Measurements from ENCODE around the gene CSF1. TPM values are rescaled to one million over a fixed set of nuclear protein-coding genes. Genes with fewer than 3 reads are reported as not detected.

Gene CSF1
- total and polyA plus RNA-seq, 2 of the 13 experiments (the other 11 are each of a cell fraction or from before 2014, with no cell fraction given), result 4.6 to 13.3 TPM

DNA sequence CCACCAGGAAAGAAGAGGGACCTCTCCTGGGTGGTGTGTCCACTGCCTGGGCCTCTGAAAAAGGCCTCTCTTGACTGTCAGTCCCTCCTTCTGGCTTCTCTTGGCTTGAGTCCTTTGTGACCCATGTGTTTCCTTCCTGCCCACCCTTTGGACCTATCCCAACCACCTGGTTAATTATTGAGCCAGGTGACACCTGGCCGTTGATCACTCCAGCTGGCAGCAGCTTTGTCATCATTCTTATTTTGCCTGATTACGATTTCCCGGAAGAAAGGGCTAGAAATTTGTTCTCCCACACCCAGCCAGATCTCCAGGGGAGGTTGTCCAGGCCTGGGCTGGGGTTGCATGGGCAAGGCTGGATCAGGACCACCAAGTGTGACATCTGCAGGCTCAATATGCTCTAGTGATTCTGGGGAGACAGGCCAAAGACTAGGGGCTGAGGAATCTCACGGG, 24.8 kb downstream of the CSF1 start (continued):
- TF ChIP-seq, protein P1, sequence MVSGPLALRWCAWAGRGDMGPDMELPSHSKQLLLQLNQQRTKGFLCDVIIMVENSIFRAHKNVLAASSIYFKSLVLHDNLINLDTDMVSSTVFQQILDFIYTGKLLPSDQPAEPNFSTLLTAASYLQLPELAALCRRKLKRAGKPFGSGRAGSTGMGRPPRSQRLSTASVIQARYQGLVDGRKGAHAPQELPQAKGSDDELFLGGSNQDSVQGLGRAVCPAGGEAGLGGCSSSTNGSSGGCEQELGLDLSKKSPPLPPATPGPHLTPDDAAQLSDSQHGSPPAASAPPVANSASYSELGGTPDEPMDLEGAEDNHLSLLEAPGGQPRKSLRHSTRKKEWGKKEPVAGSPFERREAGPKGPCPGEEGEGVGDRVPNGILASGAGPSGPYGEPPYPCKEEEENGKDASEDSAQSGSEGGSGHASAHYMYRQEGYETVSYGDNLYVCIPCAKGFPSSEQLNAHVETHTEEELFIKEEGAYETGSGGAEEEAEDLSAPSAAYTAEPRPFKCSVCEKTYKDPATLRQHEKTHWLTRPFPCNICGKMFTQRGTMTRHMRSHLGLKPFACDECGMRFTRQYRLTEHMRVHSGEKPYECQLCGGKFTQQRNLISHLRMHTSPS (CRISPR knock-in tag; IDR thresholded peaks at IDR 0.05; ENCODE audit: low read depth), result peak; percentile 14; the same call in 1 of the 2 replicates
- no peak for TF ChIP-seq SCMH1 (CRISPR knock-in tag; IDR thresholded peaks at IDR 0.05; ENCODE audit: borderline replicate concordance)
- peak; percentile 35; the same call in 1 of the 2 replicates for TF ChIP-seq PHF8 (CRISPR knock-in tag; IDR thresholded peaks at IDR 0.05)
- no peak for TF ChIP-seq YEATS4 (CRISPR knock-in tag; IDR thresholded peaks at IDR 0.05; ENCODE audit: borderline replicate concordance)
- no peak for TF ChIP-seq ZNF318 (CRISPR knock-in tag; IDR thresholded peaks at IDR 0.05)
- TF ChIP-seq RFX3 (CRISPR knock-in tag; IDR thresholded peaks at IDR 0.05), result no peak
- TF ChIP-seq CAMTA2 (CRISPR knock-in tag; IDR thresholded peaks at IDR 0.05; ENCODE audit: borderline replicate concordance), result no peak
- no peak for TF ChIP-seq PHF20 (CRISPR knock-in tag; IDR thresholded peaks at IDR 0.05)
- no peak for TF ChIP-seq SMAD1 (CRISPR knock-in tag; IDR thresholded peaks at IDR 0.05; ENCODE audit: borderline replicate concordance, low read depth)
- peak; percentile 63 for TF ChIP-seq KAT8 (CRISPR knock-in tag; IDR thresholded peaks at IDR 0.05)
- TF ChIP-seq ZNF180 (CRISPR knock-in tag; IDR thresholded peaks at IDR 0.05; ENCODE audit: borderline replicate concordance, low read depth), result no peak
- TF ChIP-seq SNAI1 (CRISPR knock-in tag; IDR thresholded peaks at IDR 0.05; ENCODE audit: borderline replicate concordance), result no peak
- no peak for TF ChIP-seq ZNF547 (CRISPR knock-in tag; IDR thresholded peaks at IDR 0.05)
- peak; percentile 55 to 60; a peak in 2 of 4 replicates for TF ChIP-seq POLR2A (IDR thresholded peaks at IDR 0.05; ENCODE audit: insufficient read depth in 1 of 2, low read depth in 2 of 2, low read length in 2 of 2)
- TF ChIP-seq ZNF3 (CRISPR knock-in tag; IDR thresholded peaks at IDR 0.05), result no peak
- TF ChIP-seq, protein P2, sequence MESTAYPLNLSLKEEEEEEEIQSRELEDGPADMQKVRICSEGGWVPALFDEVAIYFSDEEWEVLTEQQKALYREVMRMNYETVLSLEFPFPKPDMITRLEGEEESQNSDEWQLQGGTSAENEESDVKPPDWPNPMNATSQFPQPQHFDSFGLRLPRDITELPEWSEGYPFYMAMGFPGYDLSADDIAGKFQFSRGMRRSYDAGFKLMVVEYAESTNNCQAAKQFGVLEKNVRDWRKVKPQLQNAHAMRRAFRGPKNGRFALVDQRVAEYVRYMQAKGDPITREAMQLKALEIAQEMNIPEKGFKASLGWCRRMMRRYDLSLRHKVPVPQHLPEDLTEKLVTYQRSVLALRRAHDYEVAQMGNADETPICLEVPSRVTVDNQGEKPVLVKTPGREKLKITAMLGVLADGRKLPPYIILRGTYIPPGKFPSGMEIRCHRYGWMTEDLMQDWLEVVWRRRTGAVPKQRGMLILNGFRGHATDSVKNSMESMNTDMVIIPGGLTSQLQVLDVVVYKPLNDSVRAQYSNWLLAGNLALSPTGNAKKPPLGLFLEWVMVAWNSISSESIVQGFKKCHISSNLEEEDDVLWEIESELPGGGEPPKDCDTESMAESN (CRISPR knock-in tag; conservative IDR thresholded peaks at IDR 0.05), result 0 out of 2 replicates have a peak, but pooled peaks have one; percentile 19
- no peak for TF ChIP-seq ZNF484 (CRISPR knock-in tag; IDR thresholded peaks at IDR 0.05; ENCODE audit: borderline replicate concordance, low read depth)
- peak; percentile 35; the same call in 1 of the 2 replicates for TF ChIP-seq RCOR2 (CRISPR knock-in tag; IDR thresholded peaks at IDR 0.05)
- no peak for TF ChIP-seq TEF (CRISPR knock-in tag; IDR thresholded peaks at IDR 0.05)

Measured in HepG2 (cell line).